Fibroblast of skin of right quadriceps (primary cell): ENCODE measurements around the gene DOK4.

Source experiments
- DNase-seq: peaks from one replicate; pipeline ENCODE4 v3.0.0-alpha.2; 2013

DOK4 gene

GRCh38 chr16:57476546-57477410, 9.5 kb downstream of the DOK4 start:
- DNase-seq = no peak

GRCh38 chr16:57475711-57476339, 10.5 kb downstream of the DOK4 start:
- peak; percentile 43 for DNase-seq

DNA sequence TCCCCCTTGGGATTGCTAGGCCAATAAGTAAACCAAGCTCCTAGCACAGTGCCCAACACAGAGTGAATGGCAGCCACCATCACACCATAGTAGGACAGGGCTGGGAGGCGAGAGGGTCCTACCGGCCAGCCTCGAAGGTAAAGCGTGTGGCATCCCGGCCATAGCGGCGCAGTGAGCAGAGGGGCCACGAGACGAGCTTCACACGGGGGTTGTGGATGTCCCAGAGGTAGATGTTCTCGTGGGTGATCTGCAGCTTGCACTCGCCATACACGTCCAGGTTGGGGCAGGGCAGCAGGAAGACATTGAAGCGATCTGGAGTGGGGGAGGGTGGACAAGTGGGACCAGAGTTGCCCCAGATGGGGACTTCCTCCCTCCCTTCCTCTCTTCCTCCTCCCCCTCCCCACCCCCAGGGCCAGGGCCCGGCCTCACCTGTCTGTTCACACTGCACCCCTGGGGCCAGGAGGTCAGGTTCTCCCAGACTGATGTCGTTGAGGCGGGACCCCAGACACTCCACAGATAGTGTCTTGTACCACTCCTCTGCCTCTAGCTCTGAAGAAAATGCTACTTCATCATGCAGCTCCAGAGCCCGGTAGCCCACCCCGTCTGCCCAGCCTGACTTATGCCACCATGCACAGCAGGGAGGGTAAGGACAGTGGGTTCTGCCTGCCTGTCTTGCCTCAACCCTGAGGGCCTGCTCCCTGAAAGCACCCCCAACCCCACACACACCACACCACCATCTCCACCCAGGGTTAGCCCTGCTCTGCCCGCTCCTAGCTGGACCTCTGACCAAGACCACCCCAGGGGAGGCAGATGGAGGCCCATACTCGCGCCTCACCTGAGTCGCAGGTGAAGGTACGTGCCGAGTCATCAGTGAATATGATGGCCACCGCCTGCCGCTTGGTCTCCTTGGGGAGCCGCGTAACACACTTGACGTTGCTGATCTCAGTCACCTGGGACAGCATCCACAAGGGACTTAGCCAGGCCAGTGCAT, 11.3 kb downstream of the DOK4 start:
- no peak for DNase-seq

- DNase-seq = no peak
Observed at GRCh38 chr16:57473906-57474305, 12.4 kb downstream of the DOK4 start.

DNA sequence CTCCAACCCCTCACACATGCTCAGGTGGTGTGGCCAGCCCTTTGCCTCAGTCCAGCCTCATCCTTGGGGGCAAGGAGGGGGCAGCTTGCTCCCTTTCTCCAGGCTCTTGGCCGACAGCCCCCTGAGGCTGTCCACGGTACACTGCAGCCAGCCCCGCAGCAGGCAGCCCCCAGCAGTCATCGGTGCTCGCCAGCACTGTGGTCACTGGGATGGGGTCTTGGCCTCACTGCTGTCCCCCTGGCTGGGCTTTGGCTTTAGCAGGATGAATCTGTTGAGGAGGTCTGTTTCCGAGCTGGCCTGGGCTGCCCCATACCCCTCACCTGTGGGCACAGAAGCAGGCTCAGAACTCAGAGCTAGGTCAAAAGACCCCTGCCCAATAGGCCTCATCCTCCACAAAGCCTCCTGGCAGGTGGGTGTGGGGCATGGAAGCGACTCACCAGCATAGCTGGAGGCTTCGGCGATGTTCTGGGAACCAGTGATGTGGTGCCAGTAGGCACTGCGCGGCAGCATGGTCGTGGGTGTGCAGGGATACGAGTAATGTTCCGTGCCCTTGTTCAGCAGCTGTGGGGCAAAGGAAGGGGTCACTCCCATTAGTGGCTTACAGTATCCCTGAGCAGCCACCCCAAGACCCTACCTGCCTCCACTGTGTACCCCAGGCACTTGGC, 13.0 kb downstream of the DOK4 start:
- DNase-seq = no peak

GRCh38 chr16:57472665-57473060, 13.6 kb downstream of the DOK4 start:
- no peak for DNase-seq

- DNase-seq = no peak
Observed at GRCh38 chr16:57471852-57472664, 14.2 kb downstream of the DOK4 start.

GRCh38 chr16:57471209-57471608, 15.1 kb downstream of the DOK4 start:
- no peak for DNase-seq

- DNase-seq = no peak
Observed at GRCh38 chr16:57470711-57471110, 15.6 kb downstream of the DOK4 start.

- DNase-seq = no peak
Observed at GRCh38 chr16:57469917-57470470, 16.3 kb downstream of the DOK4 start.

DNA sequence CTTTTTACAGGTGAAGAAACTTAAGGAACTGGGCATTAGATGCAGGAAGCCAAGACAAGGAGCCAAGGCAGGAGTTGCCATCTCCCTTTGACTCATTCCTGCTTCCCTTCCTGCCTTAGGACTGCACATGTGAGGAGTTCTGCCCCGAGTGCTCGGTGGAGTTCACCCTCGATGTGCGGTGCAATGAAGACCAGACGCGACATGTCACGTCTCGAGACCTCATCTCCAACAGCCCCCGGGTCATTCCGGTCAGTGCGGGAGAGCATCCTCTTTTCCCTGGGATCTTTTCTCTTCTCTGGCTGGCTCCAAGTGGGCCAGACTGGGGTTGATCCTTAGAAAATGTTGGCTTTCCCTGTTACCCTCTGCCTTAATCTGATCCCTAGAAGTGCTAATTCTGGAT, 17.2 kb downstream of the DOK4 start:
- DNase-seq = no peak

GRCh38 chr16:57468346-57468745, 17.9 kb downstream of the DOK4 start:
- DNase-seq = no peak

GRCh38 chr16:57464523-57464922, 21.8 kb downstream of the DOK4 start:
- DNase-seq = no peak

DNA sequence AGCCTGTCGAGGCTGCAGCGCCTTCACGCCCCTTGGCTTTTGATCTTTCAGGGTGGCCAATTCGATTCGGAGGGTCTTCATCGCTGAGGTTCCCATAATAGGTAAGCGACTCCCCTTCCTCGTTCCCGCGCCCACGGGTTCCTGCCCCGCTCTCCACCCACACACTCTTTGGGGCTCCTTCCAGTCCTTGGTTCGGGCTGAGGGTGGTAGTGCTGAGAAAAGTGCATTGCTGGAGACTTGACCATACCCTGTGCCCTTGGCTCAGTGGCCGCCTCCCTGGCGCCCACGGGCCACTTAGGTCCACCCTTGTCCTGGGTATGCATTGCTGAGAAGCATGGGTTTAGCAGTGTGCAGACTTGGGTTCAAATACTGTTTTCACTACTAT, 23.3 kb downstream of the DOK4 start:
- DNase-seq = no peak

DNA sequence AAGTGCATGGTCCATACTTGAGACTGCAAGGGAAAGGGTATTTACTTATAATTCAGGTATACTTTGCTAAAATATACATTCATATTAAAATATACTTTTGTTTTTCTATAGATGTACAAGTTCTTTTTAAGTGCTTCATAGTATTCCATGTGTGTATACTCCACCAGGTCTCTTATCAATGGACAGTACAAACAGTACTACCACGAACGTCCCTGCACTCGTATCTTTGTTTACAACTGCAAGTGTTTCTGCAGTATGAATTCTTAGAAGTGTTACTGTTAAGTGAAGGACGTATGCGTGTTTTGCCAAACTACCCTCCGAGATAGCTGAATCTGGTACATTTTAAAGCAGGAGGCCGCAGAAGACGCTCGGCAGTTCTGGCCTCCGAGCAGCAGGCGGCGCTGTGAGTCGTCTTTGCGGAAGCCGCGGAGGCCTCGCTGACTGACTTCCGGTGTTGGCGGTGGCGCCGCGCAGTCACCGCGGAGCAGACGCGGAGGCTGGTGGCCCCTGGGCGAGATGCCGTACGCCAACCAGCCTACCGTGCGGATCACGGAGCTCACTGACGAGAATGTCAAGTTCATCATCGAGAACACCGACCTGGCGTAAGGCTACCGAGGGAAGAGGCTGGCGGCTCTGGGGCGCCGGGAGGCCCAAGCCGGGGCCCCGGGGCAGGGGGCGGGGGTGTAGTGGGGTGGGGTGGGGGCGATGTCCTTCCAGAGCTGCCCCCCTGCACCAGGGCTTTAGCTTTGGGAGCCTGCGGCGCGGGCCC, 23.9 kb downstream of the DOK4 start, which contains the start of gene POLR2C:
TSS of gene POLR2C (plus strand) at position 471 of the 769 bp plus-strand sequence. CDS start at position 517, 46 bp downstream.
- DNase-seq = peak; percentile 80

DNA sequence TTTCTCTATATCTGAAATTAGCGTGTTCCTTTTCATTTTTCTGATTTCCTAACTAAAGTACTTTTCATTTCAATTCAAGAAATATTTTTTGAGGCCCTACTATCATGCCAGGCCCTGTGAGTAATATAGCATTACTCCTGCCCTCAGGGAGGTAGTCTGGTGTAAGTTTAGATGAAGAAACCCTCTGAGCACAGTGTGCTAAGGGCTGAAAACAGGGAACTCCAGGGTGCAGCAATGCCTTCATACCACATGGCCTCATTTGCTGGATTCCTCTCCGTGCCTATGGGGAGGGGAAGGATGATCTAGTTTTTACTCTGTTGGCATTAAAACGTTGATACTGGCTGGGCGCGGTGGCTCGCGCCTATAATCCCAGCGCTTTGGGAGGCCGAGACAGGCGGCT, 34.3 kb downstream of the DOK4 start:
- DNase-seq = no peak

- DNase-seq = peak; percentile 92
Observed at GRCh38 chr16:57447186-57447962, 38.9 kb downstream of the DOK4 start, which contains the start of the genes CIAPIN1 and COQ9. TSS of gene CIAPIN1 (minus strand) at chr16:57447385. CDS start at chr16:57440928, 6,457 bp downstream. TSS of gene COQ9 (plus strand) at chr16:57447479. CDS start at chr16:57447506, 27 bp downstream.

DNA sequence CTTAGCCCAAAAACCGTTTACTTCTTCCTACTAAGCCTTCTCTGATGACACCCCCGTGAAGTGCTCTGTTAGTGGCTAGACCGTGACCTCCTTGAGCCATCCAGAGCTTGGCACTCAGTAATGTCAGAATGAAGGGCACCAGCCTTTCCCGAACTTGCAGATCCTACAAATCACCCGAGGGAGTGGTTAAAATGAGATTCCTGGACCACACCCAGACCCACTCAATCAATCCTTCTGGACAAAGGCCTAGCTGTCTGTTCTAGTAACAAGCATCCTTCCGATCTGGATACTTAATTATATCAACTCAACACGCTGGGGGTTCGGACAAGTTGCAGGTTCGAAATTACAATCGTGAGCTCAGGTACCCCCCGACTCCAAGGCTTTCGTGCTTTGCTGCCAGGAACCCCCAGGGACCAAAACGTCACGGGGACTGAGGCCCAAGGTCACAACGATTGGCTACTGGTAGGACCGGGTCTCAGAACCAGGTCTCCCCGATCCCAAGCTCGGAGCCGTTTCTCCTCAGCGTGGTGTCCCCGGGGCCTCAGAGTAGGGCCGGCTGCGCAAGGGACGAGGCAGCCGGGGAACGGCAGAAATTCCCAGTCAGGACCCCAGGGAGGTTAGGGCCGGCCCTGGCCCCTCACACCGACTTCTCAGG, 39.6 kb downstream of the DOK4 start:
- DNase-seq = peak; percentile 6

DNA sequence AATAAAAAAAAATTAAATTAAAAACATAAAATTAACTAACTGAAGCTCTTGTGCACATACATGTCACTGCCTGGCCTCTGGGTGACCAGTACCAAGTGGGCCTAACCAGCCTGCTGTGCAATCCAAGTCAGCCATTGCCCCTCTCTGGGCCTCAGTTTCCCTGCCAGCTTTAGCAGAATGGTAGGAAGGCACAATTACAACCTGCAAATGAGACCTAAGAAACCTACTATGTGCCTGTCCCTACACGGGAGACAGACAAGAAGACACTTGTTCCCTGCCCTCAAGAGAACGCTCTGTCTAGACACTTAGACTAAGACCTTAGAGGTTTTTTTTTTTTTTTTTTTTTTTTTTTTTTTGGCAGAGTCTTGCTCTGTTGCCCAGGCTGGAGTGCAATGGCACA, 40.8 kb downstream of the DOK4 start:
- DNase-seq = no peak
